OCI-LY3 (cell line): ENCODE measurements around the gene ASIP.
"Not testable (repeated sequence)": the region's sequence is repeated elsewhere in the genome, so short reads cannot be mapped to it uniquely, and the experiment has no call there.

Experiments
- H2AFZ ChIP-seq: fragments of 200-600, 300-600 bp; shearing (Covaris generic); 2 replicates; pipeline ENCODE4 v1.6.0; 2014; ENCODE audit warnings: antibody characterized with exemption, low read depth, low read length
- H3K27ac ChIP-seq: fragments of 200-600, 300-600 bp; sonication (generic); 2 replicates; pipeline ENCODE4 v1.5.1; 2014; ENCODE audit warnings: mild to moderate bottlenecking, low read length, moderate library complexity, mixed read lengths
- H3K27me3 ChIP-seq: fragments of 200-600, 300-600 bp; sonication (generic); 2 replicates; pipeline ENCODE4 v1.6.1; 2014; ENCODE audit warnings: low read depth, low read length, mixed read lengths
- H3K36me3 ChIP-seq: fragments of 200-600, 300-600 bp; sonication (generic); replicated peaks from 2 replicates; pipeline ENCODE3; 2014; ENCODE audit warnings: low read depth, low read length, mixed read lengths
- H3K4me1 ChIP-seq: fragments of 300-600, 200-600 bp; sonication (generic); 2 replicates; pipeline ENCODE4 v1.6.1; 2014; ENCODE audit warnings: low read length, mixed read lengths
- H3K4me2 ChIP-seq: fragments of 200-600, 300-600 bp; sonication (generic); 2 replicates; pipeline ENCODE4 v1.6.1; 2014; ENCODE audit warnings: low read length, mixed read lengths
- H3K4me3 ChIP-seq: fragments of 300-600, 200-600 bp; sonication (generic); 2 replicates; pipeline ENCODE4 v1.5.1; 2014; ENCODE audit warnings: antibody characterized with exemption, mild to moderate bottlenecking, low read length, moderate library complexity
- H3K79me2 ChIP-seq: fragments of 300-600, 200-600 bp; shearing (Covaris generic); 2 replicates; pipeline ENCODE4 v1.6.1; 2014; ENCODE audit warnings: mild to moderate bottlenecking, low read length, mixed read lengths
- H3K9ac ChIP-seq: fragments of 300-600, 200-600 bp; shearing (Covaris generic); 2 replicates; pipeline ENCODE4 v1.6.0; 2014; ENCODE audit warnings: mild to moderate bottlenecking, low read length, moderate library complexity
- H3K9me3 ChIP-seq: fragments of 200-600, 300-600 bp; shearing (Covaris generic); 2 replicates; pipeline ENCODE4 v1.6.1; 2014; ENCODE audit warnings: low read length, mixed read lengths; ENCODE audit not compliant: insufficient read depth
- H4K20me1 ChIP-seq: fragments of 200-600, 300-600 bp; sonication (generic); 2 replicates; pipeline ENCODE4 v1.6.1; 2016; ENCODE audit warnings: low read length, mixed read lengths; ENCODE audit not compliant: insufficient read depth
- CTCF ChIP-seq: fragments of 200-600, 300-600 bp; sonication (generic); IDR thresholded peaks from 2 replicates; pipeline ENCODE4 v1.5.1; 2014; ENCODE audit warnings: antibody characterized with exemption, low read length, low read depth
- EZH2phosphoT487 ChIP-seq: fragments of 200-600 bp; shearing (Covaris generic); IDR thresholded peaks from 2 replicates; pipeline ENCODE4 v1.6.1; 2018; ENCODE audit warnings: antibody characterized with exemption, mixed run types, low read depth

The ASIP gene

GRCh38 chr20:34240121-34240520, 1.1 kb upstream of the ASIP start:
- Histone ChIP-seq H3K4me1 (peaks cover 40% of the 10 kb centered on the region), H3K9ac (peak overlapping the region; percentile 67; the same call in 1 of the 2 replicates), H3K9me3 (peaks cover 26% of the 10 kb centered on the region), H4K20me1 (no peaks in the 10 kb centered on the region), H3K4me3 (peak overlapping the region; percentile 62), H3K27ac (peak overlapping the region; percentile 91), H3K36me3 (peaks cover 17% of the 10 kb centered on the region), H3K79me2 (no peaks in the 10 kb centered on the region), H3K27me3 (no peaks in the 10 kb centered on the region), H3K4me2 (peak overlapping the region; percentile 80), H2AFZ (peak overlapping the region; percentile 22; the same call in 1 of the 2 replicates)
- TF ChIP-seq EZH2phosphoT487 (no peak), CTCF (no peak)

GRCh38 chr20:34242015-34242414, 792 bp downstream of the ASIP start:
- peak overlapping the region; percentile 67 for H3K9ac ChIP-seq
- peaks cover 20% of the 10 kb centered on the region for H3K9me3 ChIP-seq
- not testable (repeated sequence) for H3K79me2 ChIP-seq, H4K20me1 ChIP-seq, H3K27me3 ChIP-seq, H2AFZ ChIP-seq
- H3K27ac ChIP-seq: peak overlapping the region; percentile 91
- H3K4me1 ChIP-seq: peaks cover 40% of the 10 kb centered on the region
- peak overlapping the region; percentile 80 for H3K4me2 ChIP-seq
- peaks cover 17% of the 10 kb centered on the region for H3K36me3 ChIP-seq
- H3K4me3 ChIP-seq: peak overlapping the region; percentile 62

- H4K20me1 ChIP-seq: no peaks in the 10 kb centered on the region
- peak overlapping the region; percentile 6 for H3K27ac ChIP-seq
- H3K9me3 ChIP-seq: peaks cover 12% of the 10 kb centered on the region
- peak overlapping the region; percentile 14; the same call in 1 of the 2 replicates for H3K4me2 ChIP-seq
- no peaks in the 10 kb centered on the region for H3K79me2 ChIP-seq
- H3K9ac ChIP-seq: peak overlapping the region; percentile 4; the same call in 1 of the 2 replicates
- H3K4me1 ChIP-seq: peaks cover 45% of the 10 kb centered on the region
- H3K36me3 ChIP-seq: peaks cover 11% of the 10 kb centered on the region
- H3K4me3 ChIP-seq: no peak overlapping the region
- TF ChIP-seq EZH2phosphoT487: no peak
- no peak for TF ChIP-seq CTCF
- peak overlapping the region; percentile 15; the same call in 1 of the 2 replicates for H2AFZ ChIP-seq
- H3K27me3 ChIP-seq: no peaks in the 10 kb centered on the region
These were observed 1.7 kb downstream of the ASIP start for GRCh38 chr20:34242879-34243278.

- H3K9ac ChIP-seq: no peak overlapping the region
- H3K27me3 ChIP-seq: no peaks in the 10 kb centered on the region
- no peaks in the 10 kb centered on the region for H3K79me2 ChIP-seq
- H3K27ac ChIP-seq: no peak overlapping the region
- H3K36me3 ChIP-seq: peaks cover 7% of the 10 kb centered on the region
- peaks cover 48% of the 10 kb centered on the region for H3K4me1 ChIP-seq
- H3K4me2 ChIP-seq: no peak overlapping the region
- TF ChIP-seq CTCF (no peak), EZH2phosphoT487 (no peak)
- H2AFZ ChIP-seq: no peak overlapping the region
- H3K9me3 ChIP-seq: peaks cover 7% of the 10 kb centered on the region; the same call in 1 of the 2 replicates
- no peak overlapping the region for H3K4me3 ChIP-seq
- H4K20me1 ChIP-seq: no peaks in the 10 kb centered on the region
These were observed 2.2 kb downstream of the ASIP start for GRCh38 chr20:34243377-34243776.
